Stimulated activated CD4-positive, alpha-beta T cell treated with anti-CD3 and anti-CD28 coated beads, Interleukin-1b, Interleukin-23, amount 100 ng/mL, for 48 hours (primary cell): ENCODE measurements around the gene CMC2.

ENCODE experiments used
- DNase-seq: peaks from one replicate; pipeline ENCODE4 v3.0.0-alpha.2; 2020

The CMC2 gene

GRCh38 chr16:80972611-80973010 is 34.1 kb downstream of the CMC2 start:
- DNase-seq = no peak

- DNase-seq = no peak
Observed at GRCh38 chr16:80971819-80972218, 34.9 kb downstream of the CMC2 start.

- no peak for DNase-seq
Observed at GRCh38 chr16:80969114-80969484, 37.6 kb downstream of the CMC2 start.

- no peak for DNase-seq
Observed at GRCh38 chr16:80968386-80969113, 38.1 kb downstream of the CMC2 start.

- no peak for DNase-seq
Observed at GRCh38 chr16:80966617-80967016, 40.1 kb downstream of the CMC2 start.

GRCh38 chr16:80964351-80964750 is 42.3 kb downstream of the CMC2 start:
- DNase-seq = no peak

- DNase-seq = no peak
Observed at GRCh38 chr16:80962879-80963278, 43.8 kb downstream of the CMC2 start.

- DNase-seq = no peak
Observed at GRCh38 chr16:80958284-80958683, 48.4 kb downstream of the CMC2 start.

- DNase-seq = no peak
Observed at GRCh38 chr16:80954985-80955384, 51.7 kb downstream of the CMC2 start.

- peak; percentile 59 for DNase-seq
Observed at GRCh38 chr16:80948886-80949493, 57.7 kb downstream of the CMC2 start.

GRCh38 chr16:80947708-80948625 is 58.7 kb downstream of the CMC2 start:
- no peak for DNase-seq

GRCh38 chr16:80947239-80947638 is 59.4 kb downstream of the CMC2 start:
- DNase-seq = no peak

GRCh38 chr16:80946481-80946880 is 60.2 kb downstream of the CMC2 start:
- no peak for DNase-seq

GRCh38 chr16:80940069-80940856 is 66.4 kb downstream of the CMC2 start:
- DNase-seq = no peak

- no peak for DNase-seq
Observed at GRCh38 chr16:80938879-80939260, 67.8 kb downstream of the CMC2 start.

GRCh38 chr16:80938004-80938878 is 68.4 kb downstream of the CMC2 start:
- no peak for DNase-seq

GRCh38 chr16:80936410-80936809 is 70.3 kb downstream of the CMC2 start:
- DNase-seq = no peak

GRCh38 chr16:80935691-80936090 is 71.0 kb downstream of the CMC2 start:
- no peak for DNase-seq

GRCh38 chr16:80932708-80933095 is 74.0 kb downstream of the CMC2 start:
- no peak for DNase-seq

GRCh38 chr16:80931801-80932707 is 74.6 kb downstream of the CMC2 start:
- no peak for DNase-seq
